Mucosa of descending colon (tissue), 3 donors: ENCODE results near the gene TSPO. TPM values are rescaled to one million over a fixed set of nuclear protein-coding genes. Genes with fewer than 3 reads are reported as not detected.
A peak's percentile ranks its signal among the peaks of the same experiment; 100 is the strongest.

ENCODE experiments used
- ATAC-seq: fragments of 200-7000 bp; cut with Tn5 transposase; one replicate; pipeline ENCODE4 v1.9.1; 2020; ENCODE audit warnings: mild to moderate bottlenecking, moderate library complexity
- DNase-seq, 3 donors: peaks; one replicate each; pipeline ENCODE4 v3.0.0-alpha.2; 2020
- H3K36me3 ChIP-seq: fragments of 200-600 bp; one replicate; pipeline ENCODE4 v1.8.0; 2021; ENCODE audit warnings: low read depth, mild to moderate bottlenecking
- H3K4me1 ChIP-seq: fragments of 200-600 bp; one replicate; pipeline ENCODE4 v1.8.0; 2021; ENCODE audit warnings: low read depth, mild to moderate bottlenecking
- H3K4me3 ChIP-seq: fragments of 200-600 bp; one replicate; pipeline ENCODE4 v1.8.0; 2021; ENCODE audit warnings: mild to moderate bottlenecking
- H3K9me3 ChIP-seq: fragments of 200-600 bp; one replicate; pipeline ENCODE4 v1.8.0; 2021; ENCODE audit warnings: mild to moderate bottlenecking
- CTCF ChIP-seq: fragments of 200-600 bp; IDR thresholded peaks from one replicate; pipeline ENCODE4 v1.8.0; 2022; ENCODE audit warnings: antibody characterized with exemption, mild to moderate bottlenecking
- intact Hi-C, 2 donors: fragments of 100-400 bp; cut with DNase I in 1 of 2; cut with micrococcal nuclease in 1 of 2; formaldehyde crosslinking; loops; one replicate each; pipeline versions ENCODE4 v1.11.0 to v1.11.1; 2022; cut with DNase I, micrococcal nuclease
- total RNA-seq, 3 donors: library from RNA; stranded (reverse); fragmentation: NEBNext Ultra II Directional in 2 of 3; extraction: Animal tissue kit (Norgen Biotek cat#: 25700) in 2 of 3; gene quantifications; one replicate each; pipeline versions ENCODE4 v1.2.1 to v1.2.4, GENCODE V29; 2021 to 2023
- donor health status: DM: no; HTN: no; CAD: no; lungs with moderate emphysema.
- donor health status: DM: no; HTN: no; CAD: no.
- donor health status: DM: no; HTN: yes; CAD: no.

Gene TSPO
- total RNA-seq, 3 donors from 2014 or later: 134 to 281 (median 236) TPM

DNA sequence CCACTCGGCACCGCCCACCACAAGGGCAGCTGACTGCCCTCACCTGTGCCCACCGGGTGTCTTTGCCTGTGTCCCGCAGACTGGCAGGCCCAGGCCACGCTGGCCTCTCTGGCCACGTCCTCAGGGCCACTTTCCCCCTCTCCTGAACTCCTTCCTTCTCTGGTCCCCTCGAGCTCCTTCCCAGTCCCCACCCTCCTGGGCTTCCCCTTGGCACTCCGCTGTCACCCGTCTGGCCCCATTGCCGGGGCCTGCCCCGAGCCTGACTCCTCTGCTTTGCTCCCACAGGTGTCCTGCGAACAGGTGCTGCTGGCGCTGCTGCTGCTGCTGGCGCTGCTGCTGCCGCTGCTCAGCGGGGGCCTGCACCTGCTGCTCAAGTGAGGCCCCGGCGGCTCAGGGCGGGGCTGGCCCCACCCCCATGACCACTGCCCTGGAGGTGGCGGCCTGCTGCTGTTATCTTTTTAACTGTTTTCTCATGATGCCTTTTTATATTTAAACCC, 22.4 kb upstream of the TSPO start:
- intact Hi-C loops: no loop called here
- no peak for TF ChIP-seq CTCF
- DNase-seq: peak; percentile 79 to 88 (median 86)
- no peak overlapping the region for H3K4me3 ChIP-seq
- no peaks in the 10 kb centered on the region for H3K36me3 ChIP-seq
- ATAC-seq: peak; percentile 61
- peaks cover 39% of the 10 kb centered on the region for H3K4me1 ChIP-seq
- H3K9me3 ChIP-seq: no peaks in the 10 kb centered on the region

GRCh38 chr22:43129426-43130425, 21.6 kb upstream of the TSPO start:
- H3K4me3 ChIP-seq: no peak overlapping the region
- H3K36me3 ChIP-seq: no peaks in the 10 kb centered on the region
- peaks cover 39% of the 10 kb centered on the region for H3K4me1 ChIP-seq
- intact Hi-C loops: no loop called here
- no peak for TF ChIP-seq CTCF
- ATAC-seq (no peak), DNase-seq (no peak)
- H3K9me3 ChIP-seq: no peaks in the 10 kb centered on the region

GRCh38 chr22:43131773-43132501, 19.4 kb upstream of the TSPO start:
- no peak for TF ChIP-seq CTCF
- peaks cover 29% of the 10 kb centered on the region for H3K4me1 ChIP-seq

DNA sequence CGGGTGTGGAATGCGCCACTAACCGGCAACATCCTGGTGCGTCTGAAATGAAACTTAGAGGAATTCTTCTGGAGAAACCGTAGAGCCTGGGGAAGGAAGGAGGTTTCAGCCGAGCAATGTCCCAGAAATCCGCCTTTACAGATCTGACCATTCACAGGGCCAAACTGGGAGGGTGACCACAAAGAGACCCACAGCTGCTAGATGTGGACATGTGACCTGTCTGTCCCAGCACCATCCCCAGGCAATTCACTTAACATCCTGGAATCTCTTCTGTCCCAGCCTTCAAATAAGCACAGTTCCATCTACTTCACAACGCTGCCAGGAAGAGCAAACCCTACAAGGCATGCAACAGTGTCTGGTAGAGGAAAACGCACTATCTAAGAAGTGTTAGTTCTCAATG, 18.0 kb upstream of the TSPO start:
- Histone ChIP-seq H3K9me3 (no peaks in the 10 kb centered on the region), H3K36me3 (no peaks in the 10 kb centered on the region), H3K4me1 (peaks cover 17% of the 10 kb centered on the region), H3K4me3 (no peak overlapping the region)
- intact Hi-C loops: no loop called here
- TF ChIP-seq CTCF: no peak
- no peak for ATAC-seq
- no peak for DNase-seq

More at GRCh38 chr22:43131773-43132501, 19.4 kb upstream of the TSPO start:
- Histone ChIP-seq H3K4me3 (no peak overlapping the region), H3K9me3 (no peaks in the 10 kb centered on the region), H3K36me3 (no peaks in the 10 kb centered on the region)
- DNase-seq (no peak), ATAC-seq (no peak)
- intact Hi-C loops: no loop called here

DNA sequence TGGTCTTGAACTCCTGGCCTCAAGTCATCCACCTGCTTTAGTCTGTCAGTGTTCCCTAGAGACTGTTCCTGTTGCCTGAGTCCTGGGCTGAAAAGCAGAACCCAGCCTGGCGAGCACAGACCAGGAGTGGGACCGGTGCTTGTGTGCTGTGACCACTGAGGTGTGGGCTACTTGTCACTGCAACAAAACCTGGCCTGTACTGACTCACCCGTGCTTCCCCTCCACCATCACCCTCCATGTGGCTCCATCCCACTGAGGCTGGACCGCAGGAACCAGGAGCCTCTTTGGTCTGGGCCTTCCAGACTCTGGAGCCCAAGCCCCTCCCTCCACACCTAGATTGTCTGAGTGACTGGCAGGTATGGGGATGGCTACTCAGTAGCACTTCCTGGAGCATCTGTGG, 16.8 kb upstream of the TSPO start:
- Histone ChIP-seq H3K4me1 (peaks cover 6% of the 10 kb centered on the region), H3K4me3 (no peak overlapping the region), H3K9me3 (no peaks in the 10 kb centered on the region), H3K36me3 (peaks cover 3% of the 10 kb centered on the region)
- intact Hi-C loops: no loop called here
- no peak for TF ChIP-seq CTCF
- ATAC-seq (no peak), DNase-seq (no peak)
